BLaER1 treated with 17β-estradiol and CSF1 and Interleukin-3, amounts not matched to agents 10 nM and 100 nM (cell line): ENCODE measurements around the gene TRAPPC1.

Experiments
- H3K27ac ChIP-seq, 11 experiments: shearing (Covaris generic); formaldehyde crosslinking; 2 replicates each; pipeline ENCODE4 v1.8.1; 2022
- H3K27me3 ChIP-seq, 11 experiments: shearing (Covaris generic); formaldehyde crosslinking; 2 replicates each; pipeline ENCODE4 v1.8.1; 2022
- H3K36me3 ChIP-seq, 11 experiments: shearing (Covaris generic); formaldehyde crosslinking; 2 replicates each; pipeline ENCODE4 v1.8.1; 2022
- H3K4me1 ChIP-seq, 10 experiments: shearing (Covaris generic); formaldehyde crosslinking; 2 replicates each; pipeline ENCODE4 v1.8.1; 2022
- H3K4me2 ChIP-seq, 11 experiments: shearing (Covaris generic); formaldehyde crosslinking; 2 replicates each; pipeline ENCODE4 v1.8.1; 2022
- H3K4me3 ChIP-seq, 10 experiments: shearing (Covaris generic); formaldehyde crosslinking; 2 replicates each; pipeline ENCODE4 v1.8.1; 2022
- H3K9ac ChIP-seq, 11 experiments: shearing (Covaris generic); formaldehyde crosslinking; 2 replicates each; pipeline ENCODE4 v1.8.1; 2022
- H3K9me3 ChIP-seq, 11 experiments: shearing (Covaris generic); formaldehyde crosslinking; replicated peaks in 1 of 11; 2 replicates each; pipeline ENCODE4 v1.8.1; 2022
- H4K20me1 ChIP-seq, 11 experiments: shearing (Covaris generic); formaldehyde crosslinking; 2 replicates each; pipeline ENCODE4 v1.8.1; 2022
- Cebpa-rat ChIP-seq, 11 experiments: shearing (Covaris generic); IDR thresholded peaks; 2 replicates each; pipeline ENCODE4 v1.8.1; 2022

Gene TRAPPC1

GRCh38 chr17:7931709-7932482 is at the start of gene TRAPPC1, which contains the start of gene CNTROB:
Gene TRAPPC1 (minus strand): TSS chr17:7931946. CDS start chr17:7931829, 117 bp downstream.
Gene CNTROB (plus strand): TSS chr17:7932206. CDS start chr17:7933080, 874 bp downstream.
- Histone ChIP-seq H3K27ac (peak within 1 kb of the TSS; percentile 73 to 95 (median 89)), H4K20me1 (peaks cover 0 to 7% (median 0%) of the 10 kb centered on the region in 11 experiments; a peak in 2 of 22 replicates), H3K36me3 (peaks cover 22 to 36% (median 28%) of the 10 kb centered on the region in 11 experiments), H3K9me3 (no peaks in the 10 kb centered on the region), H3K27me3 (no peaks in the 10 kb centered on the region), H3K4me1 (peaks cover 35 to 59% (median 51%) of the 10 kb centered on the region in 10 experiments), H3K4me2 (peak within 1 kb of the TSS; percentile 88 to 99 (median 96)), H3K4me3 (peak within 1 kb of the TSS; percentile 70 to 96 (median 90)), H3K9ac (peak within 1 kb of the TSS; percentile 83 to 94 (median 90))
- no peak for TF ChIP-seq Cebpa-rat (IDR thresholded peaks at IDR 0.05)

DNA sequence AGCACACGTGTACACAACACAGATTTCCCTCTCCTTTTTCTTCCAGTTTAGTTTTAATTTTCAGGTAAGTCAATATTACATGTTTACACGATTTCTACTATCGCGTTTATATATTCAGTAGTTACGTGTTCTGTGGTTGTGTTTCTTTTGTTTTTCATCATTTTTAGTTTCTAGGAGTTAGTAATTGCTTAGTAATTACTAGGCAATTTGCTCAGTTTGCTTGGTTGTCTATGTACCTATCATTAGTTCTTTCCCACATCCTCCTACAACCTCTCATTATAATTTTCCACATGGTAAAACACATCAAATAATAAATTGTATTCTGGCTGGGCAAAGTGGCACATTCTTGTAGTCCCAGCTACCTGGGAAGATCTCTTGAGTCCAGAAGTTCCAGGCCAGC is 46.1 kb upstream of the TRAPPC1 start:
- H3K27me3 ChIP-seq = no peaks in the 10 kb centered on the region
- no peak overlapping the region for H3K4me3 ChIP-seq
- H3K27ac ChIP-seq = no peak overlapping the region
- no peak overlapping the region for H3K9ac ChIP-seq
- H3K9me3 ChIP-seq = peaks cover 25 to 40% (median 33%) of the 10 kb centered on the region in 11 experiments
- 0 out of 22 replicates have a peak, but pooled peaks cover 0 to 5% (median 0%) of the 10 kb centered on the region in 11 experiments for H3K36me3 ChIP-seq
- H3K4me2 ChIP-seq = no peak overlapping the region
- peaks cover 0 to 15% (median 0%) of the 10 kb centered on the region in 10 experiments; a peak in 7 of 20 replicates for H3K4me1 ChIP-seq
- no peaks in the 10 kb centered on the region for H4K20me1 ChIP-seq
- TF ChIP-seq Cebpa-rat (IDR thresholded peaks at IDR 0.05) = no peak

DNA sequence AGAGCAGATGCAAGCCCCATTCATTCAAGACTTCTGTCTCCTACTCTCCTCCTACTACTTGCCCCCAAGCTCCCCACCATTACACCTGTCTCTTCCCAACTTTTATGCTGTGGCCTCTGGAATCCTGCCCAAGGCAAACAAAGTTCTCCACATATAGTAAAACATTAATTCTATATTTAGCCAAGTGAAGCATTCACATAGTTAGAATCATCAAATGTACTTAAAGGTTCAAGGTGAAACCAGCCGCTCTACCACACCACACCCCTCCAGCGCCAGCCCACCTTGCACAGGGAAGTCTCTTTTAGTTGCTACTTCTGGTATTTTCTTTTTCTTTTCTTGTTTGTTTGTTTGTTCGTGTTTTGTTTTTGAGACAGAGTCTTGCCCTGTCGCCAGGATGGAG is 45.3 kb upstream of the TRAPPC1 start:
- Histone ChIP-seq H3K27ac (no peak overlapping the region), H3K36me3 (0 out of 22 replicates have a peak, but pooled peaks cover 0 to 5% (median 0%) of the 10 kb centered on the region in 11 experiments), H3K4me1 (peaks cover 0 to 7% (median 0%) of the 10 kb centered on the region in 10 experiments; a peak in 7 of 20 replicates), H3K27me3 (no peaks in the 10 kb centered on the region), H4K20me1 (no peaks in the 10 kb centered on the region), H3K9ac (no peak overlapping the region), H3K9me3 (peaks cover 25 to 41% (median 33%) of the 10 kb centered on the region in 11 experiments), H3K4me2 (no peak overlapping the region), H3K4me3 (no peak overlapping the region)
- TF ChIP-seq Cebpa-rat (IDR thresholded peaks at IDR 0.05) = no peak

DNA sequence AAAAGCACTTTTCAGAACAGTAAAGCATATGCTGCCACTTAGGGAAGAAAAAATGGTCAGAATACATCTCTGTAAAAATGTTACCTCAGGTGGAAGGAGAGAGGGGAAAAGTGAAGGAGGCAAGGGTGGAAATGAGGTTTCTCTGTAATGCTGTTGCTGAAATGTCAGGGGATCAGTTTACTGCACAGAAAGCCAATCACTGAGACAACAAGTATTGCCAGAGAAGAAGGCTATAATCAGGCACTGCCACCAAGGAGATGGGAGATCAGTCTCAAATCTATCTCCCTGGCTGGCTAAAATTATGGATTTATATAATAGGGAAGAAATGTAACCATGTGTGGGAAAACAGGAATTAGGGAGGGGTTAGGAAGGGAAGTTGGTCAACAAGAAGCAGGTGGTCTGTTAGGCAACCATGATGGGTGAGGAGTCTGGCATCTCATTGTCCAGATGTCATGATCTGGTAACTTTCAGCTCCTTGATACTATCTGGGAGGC is 42.9 kb upstream of the TRAPPC1 start:
- TF ChIP-seq Cebpa-rat (IDR thresholded peaks at IDR 0.05) = no peak
- no peak overlapping the region for H3K4me2 ChIP-seq
- no peak overlapping the region for H3K9ac ChIP-seq
- no peak overlapping the region for H3K4me3 ChIP-seq
- no peaks in the 10 kb centered on the region for H3K27me3 ChIP-seq
- H3K4me1 ChIP-seq = peaks cover 0 to 1% (median 0%) of the 10 kb centered on the region in 10 experiments; a peak in 1 of 20 replicates
- H3K9me3 ChIP-seq = peaks cover 25 to 41% (median 33%) of the 10 kb centered on the region in 11 experiments
- no peaks in the 10 kb centered on the region for H4K20me1 ChIP-seq
- H3K27ac ChIP-seq = no peak overlapping the region
- 0 out of 22 replicates have a peak, but pooled peaks cover 0 to 5% (median 0%) of the 10 kb centered on the region in 11 experiments for H3K36me3 ChIP-seq

- Histone ChIP-seq H3K9ac (no peak overlapping the region), H3K27me3 (no peaks in the 10 kb centered on the region), H3K36me3 (0 out of 22 replicates have a peak, but pooled peaks cover 0 to 5% (median 0%) of the 10 kb centered on the region in 11 experiments), H3K4me3 (no peak overlapping the region), H3K4me1 (peaks cover 0 to 6% (median 0%) of the 10 kb centered on the region in 10 experiments; a peak in 2 of 20 replicates), H4K20me1 (no peaks in the 10 kb centered on the region), H3K4me2 (no peak overlapping the region), H3K9me3 (peaks cover 25 to 41% (median 33%) of the 10 kb centered on the region in 11 experiments), H3K27ac (0 out of 22 replicates have a peak overlapping the region, but pooled peaks of 1 of the 11 experiments have one; percentile 11)
- TF ChIP-seq Cebpa-rat (IDR thresholded peaks at IDR 0.05) = no peak
Measured at GRCh38 chr17:7972131-7972785, 40.5 kb upstream of the TRAPPC1 start.

- H3K27me3 ChIP-seq = no peaks in the 10 kb centered on the region
- TF ChIP-seq Cebpa-rat (IDR thresholded peaks at IDR 0.05) = no peak
- H3K9ac ChIP-seq = no peak overlapping the region
- 0 out of 22 replicates have a peak, but pooled peaks cover 0 to 5% (median 0%) of the 10 kb centered on the region in 11 experiments for H3K36me3 ChIP-seq
- H3K4me2 ChIP-seq = no peak overlapping the region
- H3K27ac ChIP-seq = 0 out of 22 replicates have a peak overlapping the region, but pooled peaks of 1 of the 11 experiments have one; percentile 11
- no peak overlapping the region for H3K4me3 ChIP-seq
- H3K9me3 ChIP-seq = peaks cover 25 to 39% (median 33%) of the 10 kb centered on the region in 11 experiments
- peaks cover 0 to 6% (median 0%) of the 10 kb centered on the region in 10 experiments; a peak in 2 of 20 replicates for H3K4me1 ChIP-seq
- no peaks in the 10 kb centered on the region for H4K20me1 ChIP-seq
Measured at GRCh38 chr17:7971651-7972050, 39.9 kb upstream of the TRAPPC1 start.

DNA sequence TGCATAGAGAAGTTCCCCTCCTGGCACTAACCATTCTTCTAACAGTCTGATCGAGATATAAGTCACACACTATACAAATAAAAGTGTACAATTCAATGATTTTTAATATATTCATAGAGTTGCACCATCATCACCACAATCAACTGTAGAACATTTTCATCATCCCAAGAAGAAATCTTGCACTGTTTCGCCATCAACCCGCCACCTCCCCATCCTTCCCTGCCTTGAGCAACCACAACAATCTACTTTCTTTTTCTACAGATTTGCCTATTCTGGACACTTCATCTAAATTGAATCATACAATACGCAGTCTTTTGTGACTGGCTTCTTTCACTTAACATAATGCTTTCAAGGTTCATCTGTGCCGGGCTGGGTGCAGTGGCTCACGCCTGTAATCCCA is 37.7 kb upstream of the TRAPPC1 start:
- H3K9me3 ChIP-seq = peaks cover 7 to 17% (median 13%) of the 10 kb centered on the region in 11 experiments
- H3K36me3 ChIP-seq = no peaks in the 10 kb centered on the region
- peaks cover 0 to 6% (median 0%) of the 10 kb centered on the region in 10 experiments; a peak in 2 of 20 replicates for H3K4me1 ChIP-seq
- no peak overlapping the region for H3K4me3 ChIP-seq
- no peaks in the 10 kb centered on the region for H4K20me1 ChIP-seq
- peak in 5 of 11 experiments; percentile 33 to 66 (median 59); a peak in 5 of 22 replicates for TF ChIP-seq Cebpa-rat (IDR thresholded peaks at IDR 0.05)
- H3K27ac ChIP-seq = peak overlapping the region in 7 of 11 experiments; percentile 15 to 49 (median 41); a peak in 8 of 22 replicates
- H3K9ac ChIP-seq = no peak overlapping the region
- H3K27me3 ChIP-seq = no peaks in the 10 kb centered on the region
- H3K4me2 ChIP-seq = peak overlapping the region in 1 of 11 experiments; percentile 20; a peak in 3 of 22 replicates

GRCh38 chr17:7967751-7968150 is 36.0 kb upstream of the TRAPPC1 start:
- TF ChIP-seq Cebpa-rat (IDR thresholded peaks at IDR 0.05) = no peak
- Histone ChIP-seq H3K27me3 (no peaks in the 10 kb centered on the region), H3K9me3 (peaks cover 0 to under 1% (median 0%) of the 10 kb centered on the region in 11 experiments; a peak in 1 of 22 replicates), H3K36me3 (no peaks in the 10 kb centered on the region), H3K4me1 (peaks cover 0 to 6% (median 0%) of the 10 kb centered on the region in 10 experiments; a peak in 2 of 20 replicates), H3K4me2 (no peak overlapping the region), H3K4me3 (no peak overlapping the region), H4K20me1 (no peaks in the 10 kb centered on the region), H3K27ac (no peak overlapping the region), H3K9ac (no peak overlapping the region)
